Measurements from ENCODE around the gene CDC42EP4. TPM values are rescaled to one million over a fixed set of nuclear protein-coding genes. Genes with fewer than 3 reads are reported as not detected.
A peak's percentile ranks its signal among the peaks of the same experiment; 100 is the strongest.

CDC42EP4 gene
- total RNA-seq, 1 experiment from 2014 or later = 20.6 TPM

GRCh38 chr17:73255671-73256181 is 56.1 kb downstream of the CDC42EP4 start:
- DNase-seq (ENCODE audit: low read depth) = peak; percentile 24

- no peak for DNase-seq (ENCODE audit: low read depth)
These were observed 59.9 kb downstream of the CDC42EP4 start for GRCh38 chr17:73251871-73252270.

- DNase-seq (ENCODE audit: low read depth) = no peak
These were observed 60.8 kb downstream of the CDC42EP4 start for GRCh38 chr17:73250851-73251640.

- DNase-seq (ENCODE audit: low read depth) = no peak
These were observed 62.1 kb downstream of the CDC42EP4 start for GRCh38 chr17:73249700-73250099.

GRCh38 chr17:73248532-73248931 is 63.3 kb downstream of the CDC42EP4 start:
- DNase-seq (ENCODE audit: low read depth) = no peak

- no peak for DNase-seq (ENCODE audit: low read depth)
These were observed 64.1 kb downstream of the CDC42EP4 start for GRCh38 chr17:73247726-73248125.

- DNase-seq (ENCODE audit: low read depth) = no peak
These were observed 71.2 kb downstream of the CDC42EP4 start for GRCh38 chr17:73240561-73240960.

- DNase-seq (ENCODE audit: low read depth) = no peak
These were observed 74.1 kb downstream of the CDC42EP4 start for GRCh38 chr17:73237714-73238113.

GRCh38 chr17:73234736-73235135 is 77.1 kb downstream of the CDC42EP4 start:
- no peak for DNase-seq (ENCODE audit: low read depth)

Other genes with a start within 250 kb of the CDC42EP4 start
- 8.6 and 16.7 TPM in 2 replicates for gene SLC39A11, start 219.3 kb downstream of the CDC42EP4 start, total RNA-seq (2014; rRNA removed)
- under 0.01 TPM in 1 of 2 replicates, not detected in the other for gene SSTR2, start 147.0 kb downstream of the CDC42EP4 start, total RNA-seq (2014; rRNA removed)
- gene COG1, start 118.9 kb downstream of the CDC42EP4 start, total RNA-seq (2014; rRNA removed) = 21.7 and 25.3 TPM in 2 replicates
- not detected in 2 replicates for gene CPSF4L, start 50.1 kb downstream of the CDC42EP4 start, total RNA-seq (2014; rRNA removed)

All from LHCN-M2 (cell line).